Measurements from ENCODE around the gene EIF4B.
"Not testable (repeated sequence)": the region's sequence is repeated elsewhere in the genome, so short reads cannot be mapped to it uniquely, and the experiment has no call there.

EIF4B gene

DNA sequence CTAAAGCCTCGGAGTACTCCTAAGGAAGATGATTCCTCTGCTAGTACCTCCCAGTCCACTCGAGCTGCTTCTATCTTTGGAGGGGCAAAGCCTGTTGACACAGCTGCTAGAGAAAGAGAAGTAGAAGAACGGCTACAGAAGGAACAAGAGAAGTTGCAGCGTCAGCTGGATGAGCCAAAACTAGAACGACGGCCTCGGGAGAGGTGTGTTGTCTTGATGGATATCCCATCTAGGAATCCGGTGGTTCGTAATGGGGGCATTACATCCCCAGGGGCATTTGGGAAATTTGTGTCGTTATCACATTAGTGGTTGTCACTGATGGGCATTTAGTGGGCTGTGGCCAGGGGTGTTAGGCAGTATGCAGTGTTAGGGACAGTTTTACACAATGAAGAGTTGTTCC lies 27.6 kb downstream of the EIF4B start:
- H3K4me2 ChIP-seq (ENCODE audit: low read length); H3K9me3 ChIP-seq (replicated peaks; ENCODE audit: low read length); H3K4me1 ChIP-seq (ENCODE audit: control insufficient read depth, insufficient read depth, low read length); H3K9ac ChIP-seq (ENCODE audit: low read depth, low read length); H3K4me3 ChIP-seq (ENCODE audit: low read length); H3K27me3 ChIP-seq (ENCODE audit: control insufficient read depth, insufficient read depth, low read length): not testable (repeated sequence)
- peaks cover 64% of the 10 kb centered on the region for H3K36me3 ChIP-seq (ENCODE audit: insufficient read depth, low read length)

DNA sequence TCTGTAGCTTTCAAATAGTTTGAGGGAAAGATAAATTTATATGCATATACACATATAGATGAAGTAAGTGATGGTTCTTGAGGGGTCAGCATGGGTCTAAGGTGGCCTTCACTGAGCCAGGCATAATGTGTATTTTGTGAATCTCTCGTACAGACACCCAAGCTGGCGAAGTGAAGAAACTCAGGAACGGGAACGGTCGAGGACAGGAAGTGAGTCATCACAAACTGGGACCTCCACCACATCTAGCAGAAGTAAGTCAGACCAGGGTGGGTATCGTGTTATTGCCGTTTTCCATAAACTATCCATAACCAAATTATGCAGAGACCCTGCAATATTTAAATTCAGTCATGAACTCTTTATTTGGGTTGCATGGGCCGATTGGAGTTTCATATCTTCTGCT lies 28.2 kb downstream of the EIF4B start:
- H3K27me3 ChIP-seq (ENCODE audit: control insufficient read depth, insufficient read depth, low read length), result no peaks in the 10 kb centered on the region
- no peaks in the 10 kb centered on the region for H3K9me3 ChIP-seq (replicated peaks; ENCODE audit: low read length)
- H3K9ac ChIP-seq (ENCODE audit: low read depth, low read length), result no peak overlapping the region
- H3K4me3 ChIP-seq (ENCODE audit: low read length), result no peak overlapping the region
- H3K4me1 ChIP-seq (ENCODE audit: control insufficient read depth, insufficient read depth, low read length), result peaks cover 4% of the 10 kb centered on the region
- no peak overlapping the region for H3K4me2 ChIP-seq (ENCODE audit: low read length)
- H3K36me3 ChIP-seq (ENCODE audit: insufficient read depth, low read length), result peaks cover 67% of the 10 kb centered on the region

DNA sequence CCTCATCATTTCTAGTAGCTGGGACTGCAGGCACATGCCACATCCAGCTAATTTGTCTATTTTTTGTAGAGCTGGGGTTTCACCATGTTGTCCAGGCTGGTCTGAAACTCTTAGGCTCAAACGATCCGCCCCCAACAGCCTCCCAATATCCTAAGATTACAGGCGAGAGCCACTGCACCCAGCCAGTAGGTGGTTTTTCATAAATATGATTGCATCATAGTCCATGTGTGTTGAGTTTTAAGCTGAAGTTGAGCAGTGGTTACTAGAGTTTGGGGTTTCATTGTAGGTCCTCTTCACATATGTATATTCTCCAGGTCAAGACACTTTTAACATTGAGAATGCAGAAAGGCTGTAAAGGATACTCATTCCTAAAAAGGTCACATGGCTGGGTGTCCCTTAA lies 30.5 kb downstream of the EIF4B start:
- Histone ChIP-seq H3K36me3 (ENCODE audit: insufficient read depth, low read length) (peaks cover 65% of the 10 kb centered on the region), H3K9me3 (replicated peaks; ENCODE audit: low read length) (no peaks in the 10 kb centered on the region), H3K27me3 (ENCODE audit: control insufficient read depth, insufficient read depth, low read length) (no peaks in the 10 kb centered on the region), H3K4me3 (ENCODE audit: low read length) (no peak overlapping the region), H3K9ac (ENCODE audit: low read depth, low read length) (no peak overlapping the region), H3K4me1 (ENCODE audit: control insufficient read depth, insufficient read depth, low read length) (peaks cover 4% of the 10 kb centered on the region), H3K4me2 (ENCODE audit: low read length) (no peak overlapping the region)

DNA sequence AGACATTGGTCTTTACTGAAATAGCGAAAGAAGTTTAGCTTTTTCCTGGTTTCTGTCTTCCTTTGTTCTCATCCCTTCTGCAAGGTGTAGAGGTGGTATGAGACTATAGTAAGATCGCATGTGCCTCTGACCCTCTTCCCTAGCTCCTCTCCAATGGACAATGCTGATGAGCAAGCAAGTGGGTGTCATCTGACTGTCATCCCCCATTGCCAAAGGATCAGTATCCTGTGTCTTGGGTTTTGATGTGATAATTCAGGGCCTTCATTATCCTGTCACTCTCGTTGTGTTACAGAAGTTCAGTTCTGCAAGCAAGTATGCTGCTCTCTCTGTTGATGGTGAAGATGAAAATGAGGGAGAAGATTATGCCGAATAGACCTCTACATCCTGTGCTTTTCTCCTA lies 33.6 kb downstream of the EIF4B start:
- H3K9ac ChIP-seq (ENCODE audit: low read depth, low read length), result no peak overlapping the region
- H3K36me3 ChIP-seq (ENCODE audit: insufficient read depth, low read length), result peaks cover 55% of the 10 kb centered on the region
- H3K9me3 ChIP-seq (replicated peaks; ENCODE audit: low read length), result no peaks in the 10 kb centered on the region
- no peaks in the 10 kb centered on the region for H3K27me3 ChIP-seq (ENCODE audit: control insufficient read depth, insufficient read depth, low read length)
- H3K4me3 ChIP-seq (ENCODE audit: low read length), result no peak overlapping the region
- peaks cover 8% of the 10 kb centered on the region for H3K4me1 ChIP-seq (ENCODE audit: control insufficient read depth, insufficient read depth, low read length)
- H3K4me2 ChIP-seq (ENCODE audit: low read length), result no peak overlapping the region

DNA sequence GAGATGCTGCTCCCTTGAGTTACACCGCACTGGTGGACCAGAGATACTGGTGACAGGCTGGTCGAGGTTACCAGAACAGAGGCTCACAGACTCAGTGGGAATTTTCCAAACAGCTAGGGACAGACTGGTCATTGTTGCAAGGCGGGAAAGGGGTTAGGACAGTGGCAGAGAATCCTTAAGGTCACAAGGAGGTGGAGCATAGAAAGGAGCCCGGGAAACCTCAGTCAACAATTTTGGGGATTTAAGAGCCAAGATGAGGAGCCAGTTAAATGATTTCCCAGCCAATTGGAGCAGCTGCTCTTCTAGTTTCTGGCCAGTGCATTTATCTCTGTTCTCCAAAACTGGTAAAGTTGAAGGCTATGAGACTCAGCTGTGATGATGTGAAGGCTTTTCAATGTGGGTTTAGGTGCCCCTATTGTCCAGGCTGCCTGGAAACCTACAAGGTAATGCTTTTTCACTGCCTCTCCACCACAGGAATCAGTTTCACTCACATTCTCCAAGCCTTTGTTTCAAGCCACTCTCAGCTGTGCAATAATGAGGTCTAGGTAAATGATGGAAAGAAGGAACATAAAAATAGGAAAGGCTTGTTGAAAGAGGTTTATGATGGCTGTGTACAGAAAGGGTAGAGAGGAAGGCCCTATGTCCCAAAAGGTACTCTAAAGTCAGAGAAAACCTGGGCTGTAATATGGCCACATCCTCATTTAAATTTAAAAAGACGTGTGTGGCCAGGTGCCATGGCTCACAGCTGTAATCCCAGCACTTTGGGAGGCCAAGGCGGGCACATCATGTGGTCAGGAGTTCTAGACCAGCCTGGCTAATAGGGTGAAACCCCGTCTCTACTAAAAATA lies 36.6 kb downstream of the EIF4B start:
- H3K36me3 ChIP-seq (ENCODE audit: insufficient read depth, low read length), result peaks cover 32% of the 10 kb centered on the region
- no peak overlapping the region for H3K9ac ChIP-seq (ENCODE audit: low read depth, low read length)
- H3K9me3 ChIP-seq (replicated peaks; ENCODE audit: low read length), result no peaks in the 10 kb centered on the region
- peaks cover 26% of the 10 kb centered on the region for H3K4me1 ChIP-seq (ENCODE audit: control insufficient read depth, insufficient read depth, low read length)
- no peaks in the 10 kb centered on the region for H3K27me3 ChIP-seq (ENCODE audit: control insufficient read depth, insufficient read depth, low read length)
- no peak overlapping the region for H3K4me3 ChIP-seq (ENCODE audit: low read length)
- no peak overlapping the region for H3K4me2 ChIP-seq (ENCODE audit: low read length)

DNA sequence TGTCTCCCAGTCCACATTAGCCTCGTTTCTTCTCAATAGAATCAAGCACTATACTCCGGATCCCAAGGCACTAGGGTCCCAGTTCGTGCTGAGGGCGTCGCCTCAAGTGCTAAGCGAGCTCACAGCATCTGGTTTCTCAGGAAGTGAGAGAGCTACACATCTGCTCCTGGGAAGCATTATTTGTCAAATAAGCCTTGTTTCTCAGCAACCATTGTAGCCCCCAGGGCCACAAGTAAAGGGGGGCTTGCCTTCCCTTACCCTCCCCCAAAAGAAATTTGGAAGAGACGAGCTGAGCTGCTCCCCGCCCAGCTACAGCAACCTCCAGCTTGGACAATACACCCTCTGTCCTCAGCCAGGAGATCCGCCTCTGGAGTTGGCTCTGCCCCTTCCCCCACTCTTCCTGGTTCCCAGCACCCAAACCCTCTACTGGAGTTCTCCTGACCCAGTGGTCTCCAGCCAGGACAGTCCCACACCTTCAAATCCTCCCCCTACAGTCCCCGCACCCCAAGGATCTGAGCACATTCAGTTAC lies 37.9 kb downstream of the EIF4B start:
- no peak overlapping the region for H3K9ac ChIP-seq (ENCODE audit: low read depth, low read length)
- H3K36me3 ChIP-seq (ENCODE audit: insufficient read depth, low read length), result peaks cover 22% of the 10 kb centered on the region
- peaks cover 35% of the 10 kb centered on the region for H3K4me1 ChIP-seq (ENCODE audit: control insufficient read depth, insufficient read depth, low read length)
- H3K9me3 ChIP-seq (replicated peaks; ENCODE audit: low read length), result no peaks in the 10 kb centered on the region
- no peak overlapping the region for H3K4me2 ChIP-seq (ENCODE audit: low read length)
- no peak overlapping the region for H3K4me3 ChIP-seq (ENCODE audit: low read length)
- no peaks in the 10 kb centered on the region for H3K27me3 ChIP-seq (ENCODE audit: control insufficient read depth, insufficient read depth, low read length)

DNA sequence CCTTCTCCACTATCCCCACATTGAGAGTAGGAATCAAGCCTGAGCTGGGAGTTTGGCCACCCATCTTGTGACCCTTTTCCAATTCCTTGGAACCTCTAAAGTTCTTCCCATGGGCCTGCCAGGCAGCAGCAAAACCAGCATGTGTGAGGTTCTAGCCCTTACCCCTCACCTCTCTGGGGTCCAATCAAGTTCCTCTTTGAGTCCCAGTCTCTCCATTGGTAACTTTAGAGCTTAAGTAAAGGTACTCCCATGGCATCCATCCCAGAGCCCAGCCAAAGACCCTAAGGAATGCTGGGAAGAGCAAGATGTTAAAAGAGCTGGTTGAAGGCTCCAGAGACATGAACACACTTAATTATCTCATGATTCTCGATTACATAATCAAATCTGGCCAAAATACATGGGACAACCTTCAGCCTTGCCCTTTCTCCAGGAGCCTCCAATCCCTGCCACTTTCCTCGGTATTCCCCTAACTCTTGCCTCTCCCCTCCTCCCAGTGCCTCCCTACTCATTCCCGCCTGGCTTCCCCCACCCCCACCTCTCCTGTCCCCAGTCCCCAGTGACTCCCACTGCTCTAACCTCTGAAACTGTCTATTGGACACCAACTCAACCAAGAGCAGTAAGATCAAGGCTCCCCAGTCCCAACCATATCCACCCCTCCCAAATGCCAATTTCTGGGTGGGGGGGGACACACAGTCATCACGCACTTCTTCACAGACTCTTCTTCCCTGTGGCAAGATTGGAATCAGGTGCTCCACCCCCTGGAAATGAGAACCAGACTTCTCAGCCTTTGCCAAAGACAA lies 38.8 kb downstream of the EIF4B start:
- H3K4me2 ChIP-seq (ENCODE audit: low read length), result peak overlapping the region; percentile 99
- no peak overlapping the region for H3K9ac ChIP-seq (ENCODE audit: low read depth, low read length)
- H3K4me3 ChIP-seq (ENCODE audit: low read length), result peak overlapping the region; percentile 11
- peaks cover 41% of the 10 kb centered on the region for H3K4me1 ChIP-seq (ENCODE audit: control insufficient read depth, insufficient read depth, low read length)
- H3K27me3 ChIP-seq (ENCODE audit: control insufficient read depth, insufficient read depth, low read length), result no peaks in the 10 kb centered on the region
- peaks cover 13% of the 10 kb centered on the region for H3K36me3 ChIP-seq (ENCODE audit: insufficient read depth, low read length)
- H3K9me3 ChIP-seq (replicated peaks; ENCODE audit: low read length), result no peaks in the 10 kb centered on the region

DNA sequence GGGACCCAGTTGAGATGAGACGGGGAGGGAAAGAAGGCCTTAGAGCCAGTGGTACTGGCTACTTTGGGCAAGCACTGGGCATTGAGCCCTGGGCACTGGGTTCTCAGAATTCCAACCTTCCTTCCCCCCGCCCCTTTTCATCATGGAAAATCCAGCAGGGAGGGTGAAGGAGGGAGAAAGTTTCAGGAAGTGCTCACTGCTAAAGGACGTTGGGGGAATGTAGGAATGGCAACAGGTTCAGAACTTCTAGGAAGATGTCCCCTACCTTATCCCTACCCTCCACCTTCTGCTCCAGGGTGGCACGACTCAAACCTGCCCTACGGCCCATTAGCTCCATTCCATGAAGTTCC lies 39.4 kb downstream of the EIF4B start:
- H3K27me3 ChIP-seq (ENCODE audit: control insufficient read depth, insufficient read depth, low read length), result no peaks in the 10 kb centered on the region
- H3K4me1 ChIP-seq (ENCODE audit: control insufficient read depth, insufficient read depth, low read length), result peaks cover 46% of the 10 kb centered on the region
- H3K9me3 ChIP-seq (replicated peaks; ENCODE audit: low read length), result no peaks in the 10 kb centered on the region
- H3K36me3 ChIP-seq (ENCODE audit: insufficient read depth, low read length), result peaks cover 10% of the 10 kb centered on the region
- peak overlapping the region; percentile 95 for H3K4me3 ChIP-seq (ENCODE audit: low read length)
- H3K9ac ChIP-seq (ENCODE audit: low read depth, low read length), result peak overlapping the region; percentile 96
- peak overlapping the region; percentile 99 for H3K4me2 ChIP-seq (ENCODE audit: low read length)

DNA sequence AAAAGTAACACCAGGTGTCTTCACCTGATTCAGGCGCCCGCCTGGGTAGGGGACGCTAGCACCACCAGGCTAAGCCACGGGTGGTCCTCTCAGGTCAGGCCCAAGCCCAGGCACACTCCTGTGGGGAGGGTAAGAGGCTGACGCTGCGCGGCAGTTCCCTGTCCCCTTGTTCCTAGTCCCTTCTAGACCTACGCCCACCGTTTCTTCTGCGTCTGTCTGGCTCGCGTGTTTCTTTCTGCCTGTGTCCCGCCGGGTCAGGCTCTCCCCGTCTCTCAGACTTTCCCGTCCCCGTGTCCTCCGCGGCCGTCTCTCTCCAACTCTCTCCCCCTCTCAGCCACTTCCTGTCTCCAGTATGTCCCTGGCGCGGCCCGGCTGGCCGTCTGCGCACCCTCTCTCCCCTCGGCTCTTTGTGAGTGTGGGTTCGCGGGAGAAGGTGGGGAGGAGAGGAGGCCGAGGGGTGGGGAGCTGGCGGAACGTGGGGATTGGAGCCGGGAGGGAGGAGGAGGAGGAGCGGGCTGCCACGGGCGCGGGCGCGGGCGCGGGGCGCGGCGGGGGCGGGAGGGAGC lies 40.5 kb downstream of the EIF4B start:
- Histone ChIP-seq H3K9me3 (replicated peaks; ENCODE audit: low read length) (no peaks in the 10 kb centered on the region), H3K36me3 (ENCODE audit: insufficient read depth, low read length) (peaks cover 11% of the 10 kb centered on the region), H3K27me3 (ENCODE audit: control insufficient read depth, insufficient read depth, low read length) (no peaks in the 10 kb centered on the region), H3K4me2 (ENCODE audit: low read length) (peak overlapping the region; percentile 99), H3K4me3 (ENCODE audit: low read length) (peak overlapping the region; percentile 95), H3K9ac (ENCODE audit: low read depth, low read length) (peak overlapping the region; percentile 96), H3K4me1 (ENCODE audit: control insufficient read depth, insufficient read depth, low read length) (peaks cover 57% of the 10 kb centered on the region)

DNA sequence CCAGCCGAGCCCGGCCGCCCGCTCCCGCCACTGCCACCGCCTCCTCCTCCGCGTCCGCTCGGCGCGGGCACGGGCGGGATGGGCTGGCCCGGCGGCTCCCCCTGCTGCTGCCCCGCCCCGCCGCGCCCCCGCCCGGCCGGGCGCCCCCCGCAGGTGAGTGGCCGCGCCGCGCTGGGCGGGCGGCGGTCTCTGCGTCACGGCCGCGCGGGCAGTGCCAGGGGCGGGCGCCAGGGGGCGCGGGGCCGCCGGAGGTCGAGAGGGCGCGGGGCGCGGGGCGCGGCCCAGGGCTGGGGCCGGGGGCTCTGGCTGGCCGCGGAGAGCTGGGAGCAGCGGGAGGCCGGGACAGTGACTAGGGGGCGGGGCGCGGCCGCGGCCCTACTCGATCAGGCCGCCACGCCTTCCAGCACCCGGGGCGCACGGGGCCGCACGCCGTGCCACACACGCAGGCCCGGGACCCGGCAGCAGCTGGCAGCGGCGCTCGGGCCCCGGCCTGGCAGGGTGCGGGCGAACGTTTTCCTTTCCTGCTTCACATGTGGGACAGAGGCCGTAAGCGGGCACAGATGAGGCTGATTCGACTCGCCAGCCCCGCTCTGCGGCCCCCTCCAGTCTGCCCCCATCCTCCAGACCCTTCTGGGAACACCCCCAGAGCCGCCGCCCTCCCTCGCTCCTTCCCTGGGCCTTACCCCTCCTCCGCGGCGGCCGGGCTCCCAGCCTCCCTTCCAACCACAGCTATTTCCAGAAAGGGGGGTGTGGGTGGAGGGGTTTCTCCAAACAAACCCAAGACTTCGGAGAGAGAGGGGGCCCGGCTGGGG lies 41.2 kb downstream of the EIF4B start:
- H3K4me2 ChIP-seq (ENCODE audit: low read length), result peak overlapping the region; percentile 99
- H3K36me3 ChIP-seq (ENCODE audit: insufficient read depth, low read length), result peaks cover 11% of the 10 kb centered on the region
- H3K9me3 ChIP-seq (replicated peaks; ENCODE audit: low read length), result no peaks in the 10 kb centered on the region
- H3K4me1 ChIP-seq (ENCODE audit: control insufficient read depth, insufficient read depth, low read length), result peaks cover 64% of the 10 kb centered on the region
- peak overlapping the region; percentile 95 for H3K4me3 ChIP-seq (ENCODE audit: low read length)
- no peaks in the 10 kb centered on the region for H3K27me3 ChIP-seq (ENCODE audit: control insufficient read depth, insufficient read depth, low read length)
- peak overlapping the region; percentile 85 for H3K9ac ChIP-seq (ENCODE audit: low read depth, low read length)
